ENCODE results near the gene EID2B.
A peak's percentile ranks its signal among the peaks of the same experiment; 100 is the strongest.

GRCh38 chr19:39497996-39498797, 34.5 kb downstream of the EID2B start:
- TF ChIP-seq POLR2A (IDR thresholded peaks at IDR 0.05; ENCODE audit: low read depth) (no peak), CTCF (IDR thresholded peaks at IDR 0.05) (peak; percentile 21 to 41 (median 28)), EP300 (IDR thresholded peaks at IDR 0.05) (no peak), POLR2AphosphoS5 (IDR thresholded peaks at IDR 0.05) (no peak)

Measured in esophagus muscularis mucosa (tissue), 4 donors.